Mucosa of descending colon (tissue), 3 donors: Measurements from ENCODE around the gene NTNG1. TPM values are rescaled to one million over a fixed set of nuclear protein-coding genes. Genes with fewer than 3 reads are reported as not detected.

Source experiments
- ATAC-seq: fragments of 200-7000 bp; cut with Tn5 transposase; one replicate; pipeline ENCODE4 v1.9.1; 2020; ENCODE audit warnings: mild to moderate bottlenecking, moderate library complexity
- DNase-seq, 3 donors: peaks; one replicate each; pipeline ENCODE4 v3.0.0-alpha.2; 2020
- H3K36me3 ChIP-seq: fragments of 200-600 bp; one replicate; pipeline ENCODE4 v1.8.0; 2021; ENCODE audit warnings: low read depth, mild to moderate bottlenecking
- H3K4me1 ChIP-seq: fragments of 200-600 bp; one replicate; pipeline ENCODE4 v1.8.0; 2021; ENCODE audit warnings: low read depth, mild to moderate bottlenecking
- H3K4me3 ChIP-seq: fragments of 200-600 bp; one replicate; pipeline ENCODE4 v1.8.0; 2021; ENCODE audit warnings: mild to moderate bottlenecking
- H3K9me3 ChIP-seq: fragments of 200-600 bp; one replicate; pipeline ENCODE4 v1.8.0; 2021; ENCODE audit warnings: mild to moderate bottlenecking
- intact Hi-C, 2 donors: fragments of 100-400 bp; cut with DNase I in 1 of 2; cut with micrococcal nuclease in 1 of 2; formaldehyde crosslinking; loops; one replicate each; pipeline versions ENCODE4 v1.11.0 to v1.11.1; 2022; cut with DNase I, micrococcal nuclease
- total RNA-seq, 3 donors: library from RNA; stranded (reverse); fragmentation: NEBNext Ultra II Directional in 2 of 3; extraction: Animal tissue kit (Norgen Biotek cat#: 25700) in 2 of 3; gene quantifications; one replicate each; pipeline versions ENCODE4 v1.2.1 to v1.2.4, GENCODE V29; 2021 to 2023
- TF ChIP-seq, protein P1 (sequence below): fragments of 200-600 bp; IDR thresholded peaks from one replicate; pipeline ENCODE4 v1.8.0; 2022; ENCODE audit warnings: antibody characterized with exemption, mild to moderate bottlenecking
- donor health status: DM: no; HTN: no; CAD: no; lungs with moderate emphysema.
- donor health status: DM: no; HTN: no; CAD: no.
- donor health status: DM: no; HTN: yes; CAD: no.

The NTNG1 gene
- total RNA-seq, 3 donors from 2014 or later: 0.23 to 2.5 (median 1.3) TPM

DNA sequence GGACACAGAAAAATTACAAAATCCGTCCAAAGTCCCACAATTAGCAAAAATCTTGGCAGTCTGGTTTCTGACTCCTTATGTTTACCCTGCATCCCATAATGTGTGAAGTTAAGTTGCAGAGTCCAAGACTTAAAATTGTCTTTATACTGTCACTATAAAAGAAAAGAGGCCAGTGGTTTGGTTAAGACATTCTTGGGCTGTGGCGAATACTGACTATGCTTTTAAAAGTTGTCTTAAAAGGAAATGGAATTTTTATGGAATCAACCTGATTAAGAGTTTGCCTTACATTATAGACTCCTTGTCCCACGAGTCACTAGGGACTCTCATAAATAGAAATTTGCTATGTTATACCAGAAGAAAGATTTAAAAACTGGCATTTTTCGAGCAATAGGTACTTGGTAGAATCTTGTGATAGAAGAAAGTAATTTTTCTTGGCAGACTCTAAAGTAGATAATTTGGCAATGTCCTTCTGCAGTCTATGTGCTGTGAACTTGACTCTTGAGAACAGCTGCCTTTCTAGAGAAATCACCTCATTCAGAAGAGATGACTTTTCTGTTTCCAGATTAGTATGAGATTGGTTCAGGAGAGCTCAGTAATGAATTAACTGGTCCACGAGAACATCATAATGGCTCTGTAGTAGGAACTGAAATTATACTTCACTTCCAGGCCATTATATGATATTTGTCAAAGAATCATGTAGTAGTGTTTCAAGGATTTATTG lies 31.8 kb downstream of the NTNG1 start:
- Histone ChIP-seq H3K4me3 (no peak overlapping the region), H3K9me3 (no peaks in the 10 kb centered on the region), H3K36me3 (no peaks in the 10 kb centered on the region), H3K4me1 (no peaks in the 10 kb centered on the region)
- TF ChIP-seq, protein P1, sequence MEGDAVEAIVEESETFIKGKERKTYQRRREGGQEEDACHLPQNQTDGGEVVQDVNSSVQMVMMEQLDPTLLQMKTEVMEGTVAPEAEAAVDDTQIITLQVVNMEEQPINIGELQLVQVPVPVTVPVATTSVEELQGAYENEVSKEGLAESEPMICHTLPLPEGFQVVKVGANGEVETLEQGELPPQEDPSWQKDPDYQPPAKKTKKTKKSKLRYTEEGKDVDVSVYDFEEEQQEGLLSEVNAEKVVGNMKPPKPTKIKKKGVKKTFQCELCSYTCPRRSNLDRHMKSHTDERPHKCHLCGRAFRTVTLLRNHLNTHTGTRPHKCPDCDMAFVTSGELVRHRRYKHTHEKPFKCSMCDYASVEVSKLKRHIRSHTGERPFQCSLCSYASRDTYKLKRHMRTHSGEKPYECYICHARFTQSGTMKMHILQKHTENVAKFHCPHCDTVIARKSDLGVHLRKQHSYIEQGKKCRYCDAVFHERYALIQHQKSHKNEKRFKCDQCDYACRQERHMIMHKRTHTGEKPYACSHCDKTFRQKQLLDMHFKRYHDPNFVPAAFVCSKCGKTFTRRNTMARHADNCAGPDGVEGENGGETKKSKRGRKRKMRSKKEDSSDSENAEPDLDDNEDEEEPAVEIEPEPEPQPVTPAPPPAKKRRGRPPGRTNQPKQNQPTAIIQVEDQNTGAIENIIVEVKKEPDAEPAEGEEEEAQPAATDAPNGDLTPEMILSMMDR: no peak
- ATAC-seq (no peak), DNase-seq (no peak)
- intact Hi-C loops: no loop called here

DNA sequence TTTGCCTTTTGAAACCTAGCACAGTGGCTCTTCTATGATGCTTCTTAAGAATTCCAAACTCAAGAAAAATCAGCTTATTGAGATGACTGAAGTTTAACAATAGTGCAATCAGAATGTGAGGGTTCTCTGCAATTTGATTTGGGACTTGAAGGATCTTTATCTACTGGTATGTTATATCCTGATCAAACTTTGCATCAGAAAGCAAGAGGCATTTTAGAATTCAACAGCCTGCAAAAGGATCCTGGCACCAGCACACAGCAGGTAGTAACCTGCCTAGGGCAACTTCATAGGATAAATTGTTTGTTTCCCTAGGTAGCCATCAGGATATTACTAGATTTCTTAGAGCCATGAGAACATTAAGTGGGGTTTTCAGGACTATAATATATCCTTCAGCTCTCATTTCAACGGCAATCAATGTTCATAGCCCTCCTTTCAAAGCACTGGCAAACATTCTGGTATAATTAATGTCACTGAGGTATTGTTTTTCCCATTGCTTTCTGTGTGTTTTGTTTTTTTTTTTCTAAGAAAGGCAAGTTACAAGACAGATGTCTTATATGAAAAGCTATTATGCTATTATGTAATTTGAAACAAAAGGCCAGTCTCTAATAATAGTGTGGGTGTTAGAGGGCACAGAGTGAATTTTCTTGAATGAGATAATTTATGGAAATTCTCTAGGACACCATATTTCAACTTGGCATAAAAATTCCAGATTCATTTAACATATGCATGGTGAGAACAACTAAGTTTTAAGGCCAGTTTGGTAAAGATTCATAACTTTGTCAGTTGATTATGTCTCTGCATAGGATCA lies 34.5 kb downstream of the NTNG1 start:
- intact Hi-C loops: no loop called here
- TF ChIP-seq, protein P1: no peak
- H3K4me1 ChIP-seq: no peaks in the 10 kb centered on the region
- no peak overlapping the region for H3K4me3 ChIP-seq
- H3K36me3 ChIP-seq: no peaks in the 10 kb centered on the region
- ATAC-seq (no peak), DNase-seq (no peak)
- H3K9me3 ChIP-seq: no peaks in the 10 kb centered on the region

DNA sequence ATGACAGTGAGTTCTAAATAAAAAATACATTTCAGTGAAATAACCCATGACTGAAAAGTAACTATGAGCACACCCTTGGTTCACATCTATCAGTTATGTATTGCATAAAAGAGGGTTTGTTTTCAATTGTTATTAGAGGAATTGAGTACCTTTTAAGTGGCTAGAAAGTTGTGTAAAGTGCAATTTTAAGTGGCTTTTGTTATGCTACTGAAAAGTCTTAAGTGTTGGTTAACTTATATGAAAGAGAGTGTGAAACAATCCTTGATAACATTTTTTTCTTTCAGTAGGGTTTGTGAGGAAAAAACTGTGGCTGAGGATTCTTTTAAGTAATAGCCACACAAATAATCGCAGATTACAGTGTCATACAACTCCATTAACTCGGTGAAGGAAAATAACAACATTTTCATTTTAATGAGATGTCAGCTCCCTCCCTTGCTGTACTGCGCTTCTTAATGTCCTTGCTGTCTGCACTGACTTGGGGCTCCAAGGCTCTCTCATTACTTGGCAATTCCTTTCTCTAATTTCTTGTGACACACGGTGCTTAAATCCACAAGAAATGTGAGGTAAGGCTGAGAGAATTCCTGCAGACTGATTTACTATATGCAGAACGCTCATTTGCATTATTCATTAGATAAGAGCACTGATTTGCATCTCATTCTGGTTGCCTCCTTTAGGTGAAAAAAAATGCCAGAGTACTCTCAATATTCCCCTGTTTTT lies 40.6 kb downstream of the NTNG1 start:
- no peak overlapping the region for H3K4me3 ChIP-seq
- DNase-seq (no peak), ATAC-seq (no peak)
- intact Hi-C loops: no loop called here
- TF ChIP-seq, protein P1: no peak
- no peaks in the 10 kb centered on the region for H3K9me3 ChIP-seq
- no peaks in the 10 kb centered on the region for H3K4me1 ChIP-seq
- no peaks in the 10 kb centered on the region for H3K36me3 ChIP-seq

DNA sequence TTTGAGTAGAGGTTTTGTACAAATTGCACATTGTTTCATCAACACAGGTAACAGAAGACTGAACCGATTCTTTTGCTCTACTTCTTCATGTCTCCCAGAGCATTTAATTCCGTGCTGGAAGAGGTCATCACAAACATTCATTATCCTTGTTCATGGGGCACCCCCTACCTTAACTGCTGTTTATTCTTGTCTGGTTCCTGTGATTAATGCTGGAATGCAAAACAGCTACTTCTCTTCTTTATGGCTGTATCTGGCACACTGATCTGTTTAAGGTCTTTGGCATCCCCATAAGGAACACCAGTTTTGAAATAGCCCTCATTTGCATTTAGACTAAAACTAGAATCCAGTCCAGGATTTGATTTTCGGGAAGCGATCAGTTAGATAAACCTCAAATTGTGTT lies 42.2 kb downstream of the NTNG1 start:
- Histone ChIP-seq H3K4me1 (no peaks in the 10 kb centered on the region), H3K36me3 (no peaks in the 10 kb centered on the region), H3K9me3 (no peaks in the 10 kb centered on the region), H3K4me3 (no peak overlapping the region)
- TF ChIP-seq, protein P1: no peak
- intact Hi-C loops: no loop called here
- DNase-seq: no peak
- no peak for ATAC-seq

DNA sequence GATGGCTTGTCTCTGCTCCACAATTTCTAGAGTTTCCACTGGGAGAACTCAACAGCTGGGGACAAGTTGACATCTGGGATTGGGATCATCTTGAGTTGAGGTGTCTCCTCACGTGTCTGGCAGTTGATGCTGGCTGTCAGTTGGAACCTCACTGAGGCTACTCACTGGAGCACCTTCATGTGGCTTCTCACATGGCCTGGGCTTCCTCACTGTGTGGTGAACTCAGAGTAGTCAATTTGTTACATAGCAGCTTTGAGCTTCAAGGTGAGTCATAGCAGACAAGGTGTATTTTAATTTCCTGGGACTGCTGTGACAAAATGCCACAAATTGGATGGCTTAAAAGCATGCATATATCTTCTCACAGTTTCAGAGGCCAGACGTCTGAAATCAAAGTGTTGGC lies 44.0 kb downstream of the NTNG1 start:
- Histone ChIP-seq H3K4me1 (no peaks in the 10 kb centered on the region), H3K36me3 (no peaks in the 10 kb centered on the region), H3K4me3 (no peak overlapping the region), H3K9me3 (no peaks in the 10 kb centered on the region)
- DNase-seq (no peak), ATAC-seq (no peak)
- TF ChIP-seq, protein P1: no peak
- intact Hi-C loops: no loop called here
